H9 (cell line): ENCODE measurements around the gene CXXC1. TPM values are rescaled to one million over a fixed set of nuclear protein-coding genes. Genes with fewer than 3 reads are reported as not detected.
"Not testable (repeated sequence)": the region's sequence is repeated elsewhere in the genome, so short reads cannot be mapped to it uniquely, and the experiment has no call there.

ENCODE experiments used
- DNase-seq: peaks from one replicate; pipeline ENCODE4 v3.0.0-alpha.2; 2017
- H2AFZ ChIP-seq: one replicate; pipeline ENCODE4 v1.6.1; 2013; ENCODE audit warnings: mild to moderate bottlenecking, low read length, control low read depth, moderate library complexity
- H2AK5ac ChIP-seq: 2 replicates; pipeline ENCODE4 v1.6.1; 2013; ENCODE audit warnings: low read length, control low read depth, mixed read lengths; ENCODE audit not compliant: insufficient read length
- H2BK120ac ChIP-seq: one replicate; pipeline ENCODE4 v1.6.1; 2013; ENCODE audit warnings: low read depth, mild to moderate bottlenecking, low read length, control low read depth, inconsistent platforms; ENCODE audit not compliant: poor library complexity, severe bottlenecking
- H2BK12ac ChIP-seq: 2 replicates; pipeline ENCODE4 v1.6.1; 2013; ENCODE audit warnings: low read length, control low read depth, mixed read lengths, low read depth; ENCODE audit not compliant: insufficient read length
- H2BK15ac ChIP-seq: 2 replicates; pipeline ENCODE4 v1.6.1; 2013; ENCODE audit warnings: low read depth, low read length, control low read depth
- H2BK20ac ChIP-seq: one replicate; pipeline ENCODE4 v1.6.1; 2013; ENCODE audit warnings: low read depth, mild to moderate bottlenecking, low read length, control low read depth, inconsistent platforms; ENCODE audit not compliant: poor library complexity, severe bottlenecking
- H2BK5ac ChIP-seq: 2 replicates; pipeline ENCODE4 v1.6.1; 2013; ENCODE audit warnings: low read length, control low read depth, mixed read lengths; ENCODE audit not compliant: insufficient read length
- H3K14ac ChIP-seq: 2 replicates; pipeline ENCODE4 v1.6.1; 2013; ENCODE audit warnings: low read length, control low read depth; ENCODE audit not compliant: insufficient read depth
- H3K18ac ChIP-seq: 2 replicates; pipeline ENCODE4 v1.6.1; 2013; ENCODE audit warnings: low read depth, mild to moderate bottlenecking, mixed read lengths, low read length, control low read depth; ENCODE audit not compliant: insufficient read length
- H3K23ac ChIP-seq: 2 replicates; pipeline ENCODE4 v1.6.1; 2013; ENCODE audit warnings: low read length, control low read depth, mixed read lengths, low read depth; ENCODE audit not compliant: insufficient read length
- H3K23me2 ChIP-seq: 2 replicates; pipeline ENCODE4 v1.6.1; 2013; ENCODE audit warnings: low read depth, mild to moderate bottlenecking, mixed read lengths, low read length, control low read depth; ENCODE audit not compliant: insufficient read length, poor library complexity, severe bottlenecking
- H3K27ac ChIP-seq: 2 replicates; pipeline ENCODE4 v1.5.1; 2013; ENCODE audit warnings: low read length, control low read depth, mixed read lengths, low read depth; ENCODE audit not compliant: insufficient read length
- H3K27me3 ChIP-seq: 2 replicates; pipeline ENCODE4 v1.6.1; 2013; ENCODE audit warnings: low read length, control low read depth, inconsistent platforms; ENCODE audit not compliant: insufficient read depth
- H3K4ac ChIP-seq: 2 replicates; pipeline ENCODE4 v1.6.1; 2013; ENCODE audit warnings: low read depth, mild to moderate bottlenecking, control low read depth, inconsistent platforms, low read length, moderate library complexity
- H3K4me1 ChIP-seq: 2 replicates; pipeline ENCODE4 v1.6.1; 2013; ENCODE audit warnings: low read length, control low read depth, inconsistent platforms; ENCODE audit not compliant: insufficient read depth
- H3K4me2 ChIP-seq: 2 replicates; pipeline ENCODE4 v1.6.1; 2013; ENCODE audit warnings: low read length, control low read depth, mixed read lengths; ENCODE audit not compliant: insufficient read length, insufficient read depth
- H3K56ac ChIP-seq: 2 replicates; pipeline ENCODE4 v1.6.1; 2013; ENCODE audit warnings: low read depth, mild to moderate bottlenecking, mixed read lengths, low read length, control low read depth; ENCODE audit not compliant: insufficient read length
- H3K79me1 ChIP-seq: 2 replicates; pipeline ENCODE4 v1.6.1; 2013; ENCODE audit warnings: low read depth, mild to moderate bottlenecking, moderate library complexity, low read length, control low read depth, inconsistent platforms; ENCODE audit not compliant: insufficient read depth, poor library complexity, severe bottlenecking
- H3K79me2 ChIP-seq: 2 replicates; pipeline ENCODE4 v1.6.1; 2013; ENCODE audit warnings: low read length, control low read depth, inconsistent platforms; ENCODE audit not compliant: insufficient read depth
- H3K9ac ChIP-seq: 2 replicates; pipeline ENCODE4 v1.6.1; 2013; ENCODE audit warnings: low read length, control low read depth, mixed read lengths; ENCODE audit not compliant: insufficient read length; ENCODE audit errors: extremely low read depth
- H3K9me3 ChIP-seq: one replicate; pipeline ENCODE4 v1.6.1; 2013; ENCODE audit warnings: low read depth, low read length, inconsistent platforms; ENCODE audit not compliant: control insufficient read depth
- H3T11ph ChIP-seq: one replicate; pipeline ENCODE4 v1.6.1; 2013; ENCODE audit warnings: mild to moderate bottlenecking, low read length, control low read depth, inconsistent platforms
- H4K20me1 ChIP-seq: one replicate; pipeline ENCODE4 v1.6.1; 2013; ENCODE audit not compliant: control insufficient read depth, insufficient read length, insufficient read depth
- H4K5ac ChIP-seq: 2 replicates; pipeline ENCODE4 v1.6.1; 2013; ENCODE audit warnings: low read depth, mild to moderate bottlenecking, mixed read lengths, low read length, control low read depth; ENCODE audit not compliant: insufficient read length
- H4K8ac ChIP-seq: replicated peaks from 2 replicates; pipeline ENCODE4 v1.6.1; 2013; ENCODE audit warnings: low read length, control low read depth, mixed read lengths, low read depth; ENCODE audit not compliant: insufficient read length
- H4K91ac ChIP-seq: 2 replicates; pipeline ENCODE4 v1.6.1; 2013; ENCODE audit warnings: low read depth, mild to moderate bottlenecking, moderate library complexity, mixed read lengths, low read length, control low read depth; ENCODE audit not compliant: insufficient read length
- H3K27ac Mint-ChIP-seq, 3 experiments: 2 replicates in 2 of 3; 3 replicates in 1 of 3; pipeline ENCODE4 v1.8.0; 2020 to 2021; ENCODE audit warnings: mixed read lengths in 3 of 3, mild to moderate bottlenecking in 1 of 3, moderate library complexity in 1 of 3
- H3K27me3 Mint-ChIP-seq: 2 replicates; pipeline ENCODE4 v1.8.0; 2021; ENCODE audit warnings: low read depth, mild to moderate bottlenecking, moderate library complexity, mixed read lengths
- H3K36me3 Mint-ChIP-seq, 3 experiments: 2 replicates in 2 of 3; 3 replicates in 1 of 3; pipeline ENCODE4 v1.8.0; 2020 to 2021; ENCODE audit warnings: low read depth in 3 of 3, mixed read lengths in 3 of 3; ENCODE audit not compliant: insufficient read depth in 1 of 3
- H3K4me1 Mint-ChIP-seq, 2 experiments: 2 replicates each; pipeline ENCODE4 v1.8.0; 2020; ENCODE audit warnings: mixed read lengths in 2 of 2
- H3K4me3 Mint-ChIP-seq, 2 experiments: 2 replicates in 1 of 2; 3 replicates in 1 of 2; pipeline ENCODE4 v1.8.0; 2020 to 2021; ENCODE audit warnings: mild to moderate bottlenecking in 2 of 2, mixed read lengths in 2 of 2, moderate library complexity in 1 of 2
- H3K9me3 Mint-ChIP-seq, 2 experiments: 2 replicates in 1 of 2; 3 replicates in 1 of 2; pipeline ENCODE4 v1.8.0; 2020; ENCODE audit warnings: mild to moderate bottlenecking in 2 of 2, mixed read lengths in 2 of 2, moderate library complexity in 1 of 2
- WGBS: extraction: QIAGEN DNeasy Blood & Tissue Kit; methylation state at CpG from one replicate; pipeline ENCODE4 v1.1.7; 2013; ENCODE audit warnings: missing lambda C conversion rate, low lambda C conversion rate, mixed read lengths; ENCODE audit not compliant: insufficient read length; ENCODE audit errors: extremely low coverage; 5-methylcytosine and 5-hydroxymethylcytosine counted together
- total RNA-seq: library from RNA; stranded (reverse); gene quantifications from 2 replicates; pipeline ENCODE4 v1.2.1, GENCODE V29; 2021
- TF ChIP-seq, protein P1 (sequence below): fragments of 200-600 bp; sonication (generic); conservative IDR thresholded peaks from 3 replicates; pipeline ENCODE4 v1.8.0; 2021; ENCODE audit warnings: antibody characterized with exemption, mild to moderate bottlenecking

The CXXC1 gene
- total RNA-seq, 1 experiment from 2014 or later: 95.9 TPM

DNA sequence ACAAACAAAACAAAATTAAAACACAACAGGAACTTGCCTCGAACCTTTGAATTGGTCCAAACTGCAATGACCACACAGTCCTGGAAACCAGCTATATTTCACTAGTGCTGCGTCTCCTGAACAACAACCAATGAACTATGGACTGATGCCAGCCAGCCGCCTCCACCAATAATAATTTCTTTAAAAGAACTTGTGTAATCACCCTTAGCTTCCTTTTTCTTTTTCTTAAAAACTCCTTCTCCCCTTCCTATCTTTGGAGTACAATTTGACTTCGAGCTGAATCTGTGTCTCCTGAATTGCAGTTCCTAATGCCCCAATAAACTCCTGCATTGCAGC is 1.6 kb upstream of the CXXC1 start:
- Mint-ChIP-seq H3K4me3 (peak overlapping the region; percentile 50 to 73), H3K36me3 (peaks cover 22 to 24% (median 23%) of the 10 kb centered on the region in 3 experiments; a peak in 6 of 7 replicates), H3K4me1 (peaks cover 8 to 11% of the 10 kb centered on the region in 2 experiments), H3K27ac (no peak overlapping the region), H3K27me3 (peaks cover 7% of the 10 kb centered on the region; the same call in 1 of the 2 replicates), H3K9me3 (no peaks in the 10 kb centered on the region)
- Histone ChIP-seq H2BK15ac (no peak overlapping the region), H2BK12ac (no peak overlapping the region), H3K4ac (no peak overlapping the region), H3K18ac (no peak overlapping the region), H3K27me3 (no peaks in the 10 kb centered on the region), H3K4me2 (no peak overlapping the region), H3K56ac (no peak overlapping the region), H3K14ac (no peak overlapping the region), H3K79me2 (no peaks in the 10 kb centered on the region), H2AFZ (no peak overlapping the region), H3K23ac (no peak overlapping the region), H4K91ac (no peak overlapping the region), H3K79me1 (no peaks in the 10 kb centered on the region), H4K20me1 (no peaks in the 10 kb centered on the region), H3K9ac (no peak overlapping the region), H3K27ac (no peak overlapping the region), H2BK5ac (no peak overlapping the region), H2BK20ac (no peak overlapping the region), H3K9me3 (no peaks in the 10 kb centered on the region), H3T11ph (no peak overlapping the region), H4K5ac (no peak overlapping the region), H3K4me1 (no peaks in the 10 kb centered on the region), H3K23me2 (peaks cover 10% of the 10 kb centered on the region), H4K8ac (no peak overlapping the region), H2BK120ac (no peak overlapping the region), H2AK5ac (no peak overlapping the region)
- WGBS: no CpG with 5 or more reads among the region's 4 CpGs
- DNase-seq: no peak
- TF ChIP-seq, protein P1, sequence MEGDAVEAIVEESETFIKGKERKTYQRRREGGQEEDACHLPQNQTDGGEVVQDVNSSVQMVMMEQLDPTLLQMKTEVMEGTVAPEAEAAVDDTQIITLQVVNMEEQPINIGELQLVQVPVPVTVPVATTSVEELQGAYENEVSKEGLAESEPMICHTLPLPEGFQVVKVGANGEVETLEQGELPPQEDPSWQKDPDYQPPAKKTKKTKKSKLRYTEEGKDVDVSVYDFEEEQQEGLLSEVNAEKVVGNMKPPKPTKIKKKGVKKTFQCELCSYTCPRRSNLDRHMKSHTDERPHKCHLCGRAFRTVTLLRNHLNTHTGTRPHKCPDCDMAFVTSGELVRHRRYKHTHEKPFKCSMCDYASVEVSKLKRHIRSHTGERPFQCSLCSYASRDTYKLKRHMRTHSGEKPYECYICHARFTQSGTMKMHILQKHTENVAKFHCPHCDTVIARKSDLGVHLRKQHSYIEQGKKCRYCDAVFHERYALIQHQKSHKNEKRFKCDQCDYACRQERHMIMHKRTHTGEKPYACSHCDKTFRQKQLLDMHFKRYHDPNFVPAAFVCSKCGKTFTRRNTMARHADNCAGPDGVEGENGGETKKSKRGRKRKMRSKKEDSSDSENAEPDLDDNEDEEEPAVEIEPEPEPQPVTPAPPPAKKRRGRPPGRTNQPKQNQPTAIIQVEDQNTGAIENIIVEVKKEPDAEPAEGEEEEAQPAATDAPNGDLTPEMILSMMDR: no peak

DNA sequence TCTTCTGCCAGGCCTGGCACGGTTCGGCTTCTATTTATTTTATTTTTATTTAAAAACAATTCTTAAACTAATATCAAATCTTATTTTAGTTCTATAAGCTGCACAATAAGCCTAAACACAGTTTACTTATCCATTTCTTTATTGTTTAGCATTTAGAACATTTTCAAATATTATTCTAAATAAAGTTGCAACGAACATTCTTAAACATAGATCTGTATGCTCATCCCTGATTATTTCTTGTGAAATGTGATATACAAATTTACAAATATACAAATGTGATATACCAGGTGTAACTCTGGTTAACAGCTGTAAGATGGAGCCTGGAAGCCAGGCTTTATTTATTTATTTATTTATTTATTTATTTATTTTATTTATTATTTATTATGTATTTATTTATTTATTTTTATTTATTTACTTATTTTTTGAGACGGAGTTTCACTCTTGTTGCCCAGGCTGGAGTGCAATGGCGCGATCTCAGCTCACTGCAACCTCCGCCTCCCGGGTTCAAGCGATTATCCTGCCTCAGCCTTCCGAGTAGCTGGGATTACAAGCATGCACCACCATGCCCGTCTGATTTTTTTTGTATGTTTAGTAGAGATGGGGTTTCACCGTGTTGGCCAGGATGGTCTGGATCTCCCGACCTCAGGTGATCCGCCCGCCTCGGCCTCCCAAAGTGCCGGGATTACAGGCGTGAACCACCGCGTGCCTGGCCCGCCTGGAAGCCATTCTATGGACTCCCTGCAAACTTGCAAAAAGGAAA is 1.0 kb upstream of the CXXC1 start:
- H2BK5ac ChIP-seq, H2BK15ac ChIP-seq, H3K56ac ChIP-seq, H3K27ac ChIP-seq, H3T11ph ChIP-seq, H3K9me3 Mint-ChIP-seq, H3K9me3 ChIP-seq, H2AFZ ChIP-seq, H3K79me2 ChIP-seq, H4K8ac ChIP-seq, H3K23ac ChIP-seq, H3K9ac ChIP-seq, H2BK20ac ChIP-seq, H3K27me3 ChIP-seq, H2BK120ac ChIP-seq, H4K5ac ChIP-seq, H3K14ac ChIP-seq, H2AK5ac ChIP-seq, H3K18ac ChIP-seq, H2BK12ac ChIP-seq, H4K20me1 ChIP-seq, H3K4ac ChIP-seq, H3K27me3 Mint-ChIP-seq, DNase-seq, H3K79me1 ChIP-seq, H4K91ac ChIP-seq, H3K4me1 ChIP-seq: not testable (repeated sequence)
- WGBS: no CpG with 5 or more reads among the region's 21 CpGs
- H3K4me1 Mint-ChIP-seq: peaks cover 8 to 11% of the 10 kb centered on the region in 2 experiments
- peak overlapping the region in 1 of 3 experiments; percentile 96; a peak in 1 of 7 replicates for H3K27ac Mint-ChIP-seq
- H3K4me2 ChIP-seq: peak overlapping the region; percentile 36
- peaks cover 10% of the 10 kb centered on the region for H3K23me2 ChIP-seq
- H3K4me3 Mint-ChIP-seq: peak overlapping the region; percentile 99 to 100
- peaks cover 27 to 29% (median 29%) of the 10 kb centered on the region in 3 experiments; a peak in 6 of 7 replicates for H3K36me3 Mint-ChIP-seq
